WTC11 (cell line): ENCODE measurements around the gene LOXL4.

ENCODE experiments used
- CREB1 ChIP-seq: sonication (generic); formaldehyde crosslinking; IDR thresholded peaks from 2 replicates; pipeline ENCODE4 v1.8.0; 2023; ENCODE audit warnings: mild to moderate bottlenecking, missing genetic modification reagents
- E2F1 ChIP-seq: sonication (generic); formaldehyde crosslinking; IDR thresholded peaks from 2 replicates; pipeline ENCODE4 v1.8.0; 2022; ENCODE audit warnings: mild to moderate bottlenecking, missing genetic modification reagents
- HMGA2 ChIP-seq: fragments of 250-450 bp; sonication (Bioruptor Pico); IDR thresholded peaks from 2 replicates; pipeline ENCODE4 v1.4.0; 2021; ENCODE audit warnings: mild to moderate bottlenecking, moderate library complexity
- JUN ChIP-seq: sonication (generic); formaldehyde crosslinking; IDR thresholded peaks from 2 replicates; pipeline ENCODE4 v1.8.0; 2023; ENCODE audit warnings: mild to moderate bottlenecking, missing genetic modification reagents
- SOX15 ChIP-seq: fragments of 250-450 bp; sonication (Bioruptor Pico); IDR thresholded peaks from 2 replicates; pipeline ENCODE4 v1.9.0; 2021; ENCODE audit warnings: mild to moderate bottlenecking
- ZNF317 ChIP-seq: sonication (generic); formaldehyde crosslinking; IDR thresholded peaks from 2 replicates; pipeline ENCODE4 v1.8.1; 2023; ENCODE audit warnings: low read depth, mild to moderate bottlenecking, moderate library complexity, missing genetic modification reagents, borderline replicate concordance
- TF ChIP-seq, protein P1 (sequence below): fragments of 200-600 bp; IDR thresholded peaks from 2 replicates; pipeline ENCODE4 v1.8.0; 2022; ENCODE audit warnings: antibody characterized with exemption

- no peak for TF ChIP-seq SOX15 (CRISPR knock-in tag)
- TF ChIP-seq, protein P1, sequence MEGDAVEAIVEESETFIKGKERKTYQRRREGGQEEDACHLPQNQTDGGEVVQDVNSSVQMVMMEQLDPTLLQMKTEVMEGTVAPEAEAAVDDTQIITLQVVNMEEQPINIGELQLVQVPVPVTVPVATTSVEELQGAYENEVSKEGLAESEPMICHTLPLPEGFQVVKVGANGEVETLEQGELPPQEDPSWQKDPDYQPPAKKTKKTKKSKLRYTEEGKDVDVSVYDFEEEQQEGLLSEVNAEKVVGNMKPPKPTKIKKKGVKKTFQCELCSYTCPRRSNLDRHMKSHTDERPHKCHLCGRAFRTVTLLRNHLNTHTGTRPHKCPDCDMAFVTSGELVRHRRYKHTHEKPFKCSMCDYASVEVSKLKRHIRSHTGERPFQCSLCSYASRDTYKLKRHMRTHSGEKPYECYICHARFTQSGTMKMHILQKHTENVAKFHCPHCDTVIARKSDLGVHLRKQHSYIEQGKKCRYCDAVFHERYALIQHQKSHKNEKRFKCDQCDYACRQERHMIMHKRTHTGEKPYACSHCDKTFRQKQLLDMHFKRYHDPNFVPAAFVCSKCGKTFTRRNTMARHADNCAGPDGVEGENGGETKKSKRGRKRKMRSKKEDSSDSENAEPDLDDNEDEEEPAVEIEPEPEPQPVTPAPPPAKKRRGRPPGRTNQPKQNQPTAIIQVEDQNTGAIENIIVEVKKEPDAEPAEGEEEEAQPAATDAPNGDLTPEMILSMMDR: no peak
- TF ChIP-seq CREB1 (CRISPR knock-in tag): no peak
- no peak for TF ChIP-seq ZNF317 (CRISPR knock-in tag)
- TF ChIP-seq JUN (CRISPR knock-in tag): no peak
- no peak for TF ChIP-seq E2F1 (CRISPR knock-in tag)
- TF ChIP-seq HMGA2 (CRISPR knock-in tag): no peak
These were observed 54.3 kb downstream of the LOXL4 start for GRCh38 chr10:98213740-98214139.
